ENCODE measurements around the gene NUMA1. TPM values are rescaled to one million over a fixed set of nuclear protein-coding genes. Genes with fewer than 3 reads are reported as not detected.

NUMA1 gene
- total and polyA plus RNA-seq, 4 donors, result 19.5 to 93.2 (median 42.1) TPM

GRCh38 chr11:71990701-71991100, 89.6 kb downstream of the NUMA1 start:
- H3K4me3 ChIP-seq (ENCODE audit: low read depth in 1 of 3, low read length in 3 of 3), result no peak overlapping the region
- WGBS, result 63% methylated on average over 3 of the region's 3 CpGs
- DNase-seq (ENCODE audit: low spot score), result no peak
- H3K36me3 ChIP-seq (ENCODE audit: control insufficient read depth in 4 of 4, insufficient read depth in 3 of 4, low read depth in 1 of 4, low read length in 3 of 4), result peaks cover 2 to 6% (median 3%) of the 10 kb centered on the region in 4 donors
- no peaks in the 10 kb centered on the region for H3K27me3 ChIP-seq (ENCODE audit: control insufficient read depth in 4 of 4, insufficient read depth in 4 of 4, low read length in 3 of 4)
- H3K4me1 ChIP-seq (ENCODE audit: control insufficient read depth in 4 of 4, insufficient read depth in 4 of 4, low read length in 3 of 4), result no peaks in the 10 kb centered on the region
- TF ChIP-seq NR2F2 (IDR thresholded peaks at IDR 0.05) (no peak), MAX (IDR thresholded peaks at IDR 0.05) (no peak), JUND (IDR thresholded peaks at IDR 0.05) (no peak), EGR1 (IDR thresholded peaks at IDR 0.05; ENCODE audit: low read depth in 2 of 2) (no peak), ATF3 (IDR thresholded peaks at IDR 0.05) (no peak), FOXA1 (IDR thresholded peaks at IDR 0.05) (no peak), FOXA2 (IDR thresholded peaks at IDR 0.05) (no peak), HNF4G (IDR thresholded peaks at IDR 0.05) (no peak), YY1 (IDR thresholded peaks at IDR 0.05) (no peak), ZBTB33 (IDR thresholded peaks at IDR 0.05) (no peak), CTCF (IDR thresholded peaks at IDR 0.05; ENCODE audit: low read depth, low read length, missing input control) (no peak), RAD21 (IDR thresholded peaks at IDR 0.05) (no peak)
- H3K27ac ChIP-seq (ENCODE audit: low read depth in 1 of 2, low read length in 2 of 2), result no peak overlapping the region
- H3K9ac ChIP-seq (ENCODE audit: low read depth in 1 of 2, low read length in 2 of 2), result no peak overlapping the region
- H3K9me3 ChIP-seq (ENCODE audit: control insufficient read depth in 4 of 4, low read length in 3 of 4), result no peaks in the 10 kb centered on the region

GRCh38 chr11:71988050-71988449, 92.3 kb downstream of the NUMA1 start:
- Histone ChIP-seq H3K4me1 (ENCODE audit: control insufficient read depth in 4 of 4, insufficient read depth in 4 of 4, low read length in 3 of 4) (no peaks in the 10 kb centered on the region), H3K36me3 (ENCODE audit: control insufficient read depth in 4 of 4, insufficient read depth in 3 of 4, low read depth in 1 of 4, low read length in 3 of 4) (peaks cover 3 to 11% (median 5%) of the 10 kb centered on the region in 4 donors), H3K9me3 (ENCODE audit: control insufficient read depth in 4 of 4, low read length in 3 of 4) (no peaks in the 10 kb centered on the region), H3K27ac (ENCODE audit: low read depth in 1 of 2, low read length in 2 of 2) (no peak overlapping the region), H3K4me3 (ENCODE audit: low read depth in 1 of 3, low read length in 3 of 3) (no peak overlapping the region), H3K9ac (ENCODE audit: low read depth in 1 of 2, low read length in 2 of 2) (no peak overlapping the region), H3K27me3 (ENCODE audit: control insufficient read depth in 4 of 4, insufficient read depth in 4 of 4, low read length in 3 of 4) (no peaks in the 10 kb centered on the region)
- DNase-seq (ENCODE audit: low spot score), result no peak
- 88% methylated on average over 3 of the region's 3 CpGs for WGBS
- TF ChIP-seq REST (IDR thresholded peaks at IDR 0.05), result no peak
- TF ChIP-seq SP1 (IDR thresholded peaks at IDR 0.05), result no peak
- TF ChIP-seq HNF4G (IDR thresholded peaks at IDR 0.05), result no peak
- no peak for TF ChIP-seq EGR1 (IDR thresholded peaks at IDR 0.05; ENCODE audit: low read depth in 2 of 2)
- no peak for TF ChIP-seq ATF3 (IDR thresholded peaks at IDR 0.05)
- TF ChIP-seq ZBTB33 (IDR thresholded peaks at IDR 0.05), result no peak
- TF ChIP-seq GABPA (IDR thresholded peaks at IDR 0.05 in 1 of 2, conservative IDR thresholded peaks at IDR 0.05 in 1 of 2), result no peak
- no peak for TF ChIP-seq YY1 (IDR thresholded peaks at IDR 0.05)

Data from liver (tissue), 9 donors.